Activated CD8-positive, alpha-beta memory T cell treated with anti-CD3 and anti-CD28 coated beads for 24 hours (primary cell): Measurements from ENCODE around the gene TMEM138.

Experiments
- DNase-seq: peaks from one replicate; pipeline ENCODE4 v3.0.0-alpha.2; 2020

The TMEM138 gene

DNA sequence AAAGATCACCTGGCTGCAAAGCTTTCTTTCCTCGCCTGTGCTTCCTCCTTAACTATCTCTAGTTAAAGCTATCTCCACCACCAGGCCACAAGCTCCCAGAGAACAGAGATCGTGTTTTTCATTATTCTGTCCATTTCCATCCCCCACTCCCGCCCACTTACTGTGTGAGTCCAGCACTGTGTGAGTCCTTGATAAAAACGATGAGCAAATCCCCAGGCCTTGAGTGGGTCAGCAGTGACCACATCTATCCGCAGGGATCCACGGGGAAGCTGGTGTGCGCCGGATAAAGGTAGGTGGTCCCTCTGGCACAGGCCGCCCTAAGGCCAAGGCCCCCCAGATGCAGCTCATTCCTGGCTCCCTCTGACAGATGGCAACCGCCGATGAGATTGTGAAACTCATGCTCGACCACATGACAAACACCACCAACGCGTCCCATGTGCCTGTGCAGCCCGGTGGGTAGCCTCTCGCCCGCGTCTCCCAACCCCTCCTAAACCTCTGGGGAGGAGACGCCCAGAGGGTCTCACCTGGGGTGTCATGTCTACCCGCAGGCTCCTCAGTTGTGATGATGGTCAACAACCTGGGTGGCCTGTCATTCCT, 19.9 kb upstream of the TMEM138 start:
- no peak for DNase-seq

DNA sequence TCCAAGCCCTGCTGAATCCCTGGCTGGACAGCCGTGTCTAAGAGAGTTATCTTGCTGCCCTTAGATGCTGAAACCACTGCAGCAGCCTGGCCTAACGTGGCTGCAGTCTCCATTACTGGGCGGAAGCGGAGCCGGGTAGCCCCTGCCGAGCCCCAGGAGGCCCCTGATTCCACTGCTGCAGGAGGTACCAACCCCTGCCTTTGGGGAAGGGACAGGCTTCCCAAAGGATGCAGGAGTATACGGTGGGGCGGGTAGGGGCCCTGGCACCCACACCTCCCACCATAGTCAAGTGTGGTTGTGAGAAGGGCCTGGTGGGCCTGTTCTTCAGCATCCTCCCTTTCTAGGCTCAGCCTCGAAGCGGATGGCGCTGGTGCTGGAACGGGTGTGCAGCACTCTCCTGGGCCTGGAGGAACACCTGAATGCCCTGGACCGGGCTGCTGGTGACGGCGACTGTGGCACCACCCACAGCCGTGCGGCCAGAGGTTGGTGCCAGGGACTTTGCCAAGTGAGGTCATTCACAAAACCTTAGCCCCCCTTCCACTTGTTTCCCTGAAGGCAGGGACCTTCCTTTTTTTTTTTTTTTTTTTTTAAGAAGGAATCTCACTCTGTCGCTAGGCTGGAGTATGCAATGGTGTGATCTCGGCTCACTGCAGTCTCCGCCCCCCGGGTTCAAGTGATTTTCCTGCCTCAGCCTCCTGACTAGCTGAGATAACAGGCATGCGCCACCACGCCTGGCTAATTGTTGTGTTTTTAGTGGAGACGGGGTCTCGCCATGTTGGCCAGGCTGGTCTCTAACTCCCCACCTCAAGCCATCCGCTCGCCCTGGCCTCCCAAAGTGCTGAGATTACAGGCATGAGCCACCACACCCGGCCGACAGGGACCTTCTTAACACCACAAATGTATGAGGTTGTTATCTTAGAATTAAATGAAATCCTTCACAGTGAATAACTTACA, 18.1 kb upstream of the TMEM138 start:
- no peak for DNase-seq

DNA sequence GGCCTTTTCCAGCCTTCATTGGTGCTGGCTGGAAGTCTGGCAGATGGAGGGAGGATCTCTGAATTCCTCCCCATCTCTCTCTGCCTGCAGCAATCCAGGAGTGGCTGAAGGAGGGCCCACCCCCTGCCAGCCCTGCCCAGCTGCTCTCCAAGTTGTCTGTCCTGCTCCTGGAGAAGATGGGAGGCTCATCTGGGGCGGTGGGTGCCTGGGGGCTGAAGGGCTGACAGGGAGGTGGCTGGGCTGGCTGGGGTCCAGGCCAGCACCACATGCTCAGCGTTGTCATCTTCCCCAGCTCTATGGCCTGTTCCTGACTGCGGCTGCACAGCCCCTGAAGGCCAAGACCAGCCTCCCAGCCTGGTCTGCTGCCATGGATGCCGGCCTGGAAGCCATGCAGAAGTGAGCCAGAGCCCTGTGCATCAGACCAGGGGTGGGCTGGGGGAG, 17.0 kb upstream of the TMEM138 start:
- DNase-seq = no peak

DNA sequence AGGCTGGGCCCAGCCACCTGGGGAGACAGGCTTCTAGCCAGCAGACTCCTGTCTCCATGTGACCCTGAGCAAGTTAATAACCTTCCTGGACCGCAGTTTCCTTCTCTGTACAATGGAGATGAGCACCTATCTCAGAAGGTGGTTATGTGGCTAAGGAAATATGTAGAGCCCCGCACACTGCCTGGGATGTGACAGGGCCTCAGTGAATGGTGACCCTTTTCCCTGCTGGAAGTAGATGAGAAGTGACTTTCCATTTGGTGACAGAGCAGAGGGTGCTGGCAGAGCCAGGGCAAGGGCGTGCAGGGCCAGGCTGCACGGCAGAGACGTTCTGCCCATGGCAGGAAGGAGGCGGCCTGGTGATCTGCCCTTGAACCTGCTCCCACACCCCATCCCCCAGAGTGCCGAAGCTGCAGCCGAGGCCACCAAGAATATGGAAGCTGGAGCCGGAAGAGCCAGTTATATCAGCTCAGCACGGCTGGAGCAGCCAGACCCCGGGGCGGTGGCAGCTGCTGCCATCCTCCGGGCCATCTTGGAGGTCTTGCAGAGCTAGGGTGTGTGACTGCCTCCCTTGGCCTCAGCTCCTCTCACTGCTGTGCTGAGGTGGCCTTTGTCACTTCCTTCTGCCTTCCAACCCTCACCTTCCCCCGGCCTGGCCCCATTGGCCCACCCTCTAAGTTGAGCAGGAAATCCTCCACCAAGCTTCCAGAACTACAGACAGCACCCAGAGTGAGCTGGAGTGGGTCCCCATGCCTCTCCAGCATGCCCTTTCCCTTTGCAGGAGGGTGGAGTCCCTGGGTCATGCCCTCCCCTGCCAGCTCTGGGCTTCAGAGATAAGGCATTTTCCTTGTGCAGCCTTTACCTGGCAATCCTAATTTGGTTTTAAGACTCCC, 16.0 kb upstream of the TMEM138 start:
- no peak for DNase-seq

DNA sequence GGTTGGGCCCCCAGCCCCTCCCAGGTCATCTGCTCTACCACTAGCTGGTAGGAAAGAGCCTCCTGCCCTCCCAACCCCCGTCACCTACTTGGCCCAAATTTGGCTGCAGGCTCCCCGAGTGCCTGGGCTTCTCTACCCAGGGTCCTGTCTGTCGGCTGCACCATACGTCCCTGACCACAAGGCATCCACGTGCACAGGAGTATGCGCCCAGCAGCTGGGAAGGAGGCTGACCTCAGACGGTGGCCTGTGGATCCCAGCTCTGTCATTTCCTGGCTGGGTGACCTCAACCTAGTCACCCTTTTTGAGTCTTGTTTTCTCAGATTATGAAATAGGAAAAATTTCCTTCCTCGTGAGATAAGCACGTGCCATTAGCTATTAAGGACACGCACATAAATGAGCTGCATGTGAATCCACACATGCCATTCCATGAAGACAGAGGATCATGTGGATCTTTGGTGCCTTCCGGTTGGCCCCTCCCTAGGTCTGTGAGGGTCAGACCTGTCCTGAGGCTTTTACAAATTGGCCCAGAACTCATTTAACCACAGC, 14.2 kb upstream of the TMEM138 start:
- DNase-seq = no peak

DNA sequence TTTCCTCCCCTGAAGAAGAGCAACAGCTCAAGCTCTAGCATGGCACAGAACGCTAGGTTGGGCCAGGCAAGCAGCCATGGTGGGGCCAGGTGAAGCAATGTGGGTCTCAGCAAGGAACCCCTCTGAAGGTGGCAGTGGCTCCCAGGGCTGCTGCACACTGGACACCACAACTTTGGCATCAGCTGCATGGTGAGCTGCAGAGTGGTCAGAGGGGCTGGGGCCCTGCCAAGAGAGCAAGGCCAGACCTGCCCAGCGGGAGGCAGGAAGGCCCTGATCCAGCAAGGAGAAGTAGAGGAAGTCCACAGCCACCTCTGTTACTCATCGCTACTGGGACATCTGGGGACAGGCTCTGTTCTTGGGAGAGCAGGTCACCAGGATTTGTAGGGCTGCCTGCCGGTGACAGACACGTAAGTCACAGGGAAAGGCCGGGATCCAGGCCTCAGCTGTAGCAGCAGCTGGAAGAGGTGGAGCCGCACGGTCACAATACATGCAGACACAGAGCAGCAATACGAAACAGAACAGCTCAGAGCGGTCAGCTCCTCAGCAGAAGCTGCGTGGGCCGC, 12.9 kb upstream of the TMEM138 start:
- no peak for DNase-seq

DNA sequence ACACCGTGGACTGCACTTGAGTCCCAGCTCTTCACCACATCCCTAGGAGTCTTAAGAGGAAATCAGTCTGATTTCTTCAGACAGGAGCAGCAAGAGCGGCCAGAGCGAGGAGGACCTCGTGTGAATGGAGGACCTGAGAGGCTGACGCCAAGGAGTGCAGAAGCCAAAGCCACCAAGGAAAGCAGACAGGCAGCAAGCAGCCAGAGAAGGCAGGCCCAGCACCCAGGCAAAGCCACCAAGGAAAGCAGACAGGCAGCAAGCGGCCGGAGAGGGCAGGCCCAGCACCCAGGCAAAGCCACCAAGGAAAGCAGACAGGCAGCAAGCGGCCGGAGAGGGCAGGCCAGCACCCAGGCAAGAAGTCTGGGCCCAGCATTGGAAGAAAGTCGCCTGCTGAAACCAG, 12.3 kb upstream of the TMEM138 start:
- no peak for DNase-seq

DNA sequence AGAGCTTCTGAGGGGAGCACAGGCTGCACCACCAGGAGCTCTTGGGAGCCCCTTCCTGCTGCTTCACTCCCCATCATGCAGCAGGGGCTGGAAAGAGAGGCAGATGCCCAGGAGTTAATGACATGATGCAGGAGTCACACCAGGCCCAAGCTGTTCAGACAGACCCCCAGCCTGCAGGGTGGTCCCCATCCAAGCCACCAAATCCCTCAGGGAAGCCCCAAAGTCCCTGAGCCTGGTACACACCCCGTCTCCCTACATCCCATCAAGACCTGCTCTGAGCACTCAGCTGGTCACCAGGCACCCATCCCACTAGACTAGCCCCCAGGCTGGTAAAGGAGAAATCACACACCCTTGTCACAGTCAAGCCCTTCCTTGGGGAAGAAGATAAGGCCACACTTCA, 11.8 kb upstream of the TMEM138 start:
- DNase-seq = no peak

DNA sequence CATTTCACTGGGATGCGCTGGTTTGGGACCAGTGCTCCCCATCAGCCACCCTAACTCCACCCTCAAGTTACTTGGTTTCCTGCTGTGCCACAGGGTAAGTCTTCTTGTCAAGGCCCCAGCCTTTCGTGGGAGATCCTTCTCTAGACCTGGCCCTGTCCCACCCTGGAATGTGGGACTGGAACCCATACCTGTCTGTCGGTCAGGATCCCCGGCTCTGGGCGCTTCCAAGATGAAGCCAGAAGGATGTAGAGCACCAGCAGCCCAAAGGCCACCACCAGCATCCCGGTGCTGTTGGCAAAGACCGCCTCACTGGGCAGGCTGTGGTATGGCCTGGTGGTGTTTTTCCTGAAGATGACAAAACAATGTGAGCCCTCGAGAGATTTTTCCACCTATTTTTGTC, 11.4 kb upstream of the TMEM138 start:
- no peak for DNase-seq

DNA sequence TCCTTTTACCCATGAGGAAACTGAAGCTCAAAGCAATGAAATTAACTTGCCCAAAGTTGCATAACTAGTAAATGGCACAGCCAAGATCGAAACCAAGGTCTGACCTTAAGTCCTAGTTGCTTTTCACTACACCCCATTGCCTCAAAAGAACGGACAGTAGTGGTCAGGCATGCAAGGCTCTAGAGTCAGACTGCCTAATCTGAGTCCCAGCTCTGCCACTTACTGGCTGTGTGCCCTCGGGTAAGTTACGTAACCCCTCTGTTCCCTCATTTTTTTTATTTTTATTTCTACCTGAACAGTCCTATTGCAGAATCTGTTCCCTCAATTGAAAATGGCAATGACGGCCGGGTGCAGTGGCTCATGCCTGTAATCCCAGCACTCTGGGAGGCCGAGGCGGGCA, 10.1 kb upstream of the TMEM138 start:
- no peak for DNase-seq

DNA sequence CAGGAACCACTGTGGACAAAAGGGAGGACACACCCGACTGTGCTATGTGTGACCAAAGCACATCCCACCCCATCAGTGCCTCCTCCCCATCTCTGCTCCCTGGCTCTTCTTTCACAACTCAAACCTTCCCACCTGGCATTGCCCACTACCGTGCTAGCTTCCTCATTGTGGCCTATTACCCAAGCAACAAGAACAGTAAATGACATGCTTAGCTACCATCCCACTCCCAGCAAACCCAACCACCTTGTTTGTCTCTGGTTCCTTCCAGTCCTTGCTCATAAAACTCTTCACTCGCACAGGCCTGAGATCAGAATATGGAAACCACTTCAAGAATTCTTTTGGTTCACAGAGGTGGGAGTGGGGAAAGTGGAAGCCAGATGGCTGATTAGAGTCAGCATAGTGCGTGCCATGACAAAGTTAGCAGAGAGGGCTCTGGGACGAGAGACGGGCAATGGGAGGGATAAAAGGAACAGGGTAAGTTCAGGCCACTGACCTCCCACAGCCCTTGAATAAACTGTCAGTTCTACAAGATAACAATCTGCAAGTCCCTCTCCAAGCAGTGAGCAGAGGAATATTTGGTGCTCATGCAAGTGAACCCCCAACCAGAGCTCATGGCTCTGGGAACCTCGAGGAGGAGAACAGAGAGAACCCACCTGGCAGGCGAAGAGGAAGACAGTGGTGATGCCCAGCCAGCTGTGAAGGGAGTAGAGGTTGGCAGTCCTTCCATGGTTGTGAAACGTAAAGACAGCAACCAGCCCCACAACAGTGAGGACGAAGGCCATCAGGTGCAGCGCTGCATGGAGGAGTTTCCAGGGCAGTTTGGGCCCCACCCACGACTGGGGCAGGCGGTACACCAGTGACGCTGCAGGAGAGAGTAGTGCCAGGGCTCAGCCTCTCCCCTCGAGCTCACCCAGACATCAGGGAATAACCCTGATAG, 8.8 kb upstream of the TMEM138 start:
- DNase-seq = no peak

DNA sequence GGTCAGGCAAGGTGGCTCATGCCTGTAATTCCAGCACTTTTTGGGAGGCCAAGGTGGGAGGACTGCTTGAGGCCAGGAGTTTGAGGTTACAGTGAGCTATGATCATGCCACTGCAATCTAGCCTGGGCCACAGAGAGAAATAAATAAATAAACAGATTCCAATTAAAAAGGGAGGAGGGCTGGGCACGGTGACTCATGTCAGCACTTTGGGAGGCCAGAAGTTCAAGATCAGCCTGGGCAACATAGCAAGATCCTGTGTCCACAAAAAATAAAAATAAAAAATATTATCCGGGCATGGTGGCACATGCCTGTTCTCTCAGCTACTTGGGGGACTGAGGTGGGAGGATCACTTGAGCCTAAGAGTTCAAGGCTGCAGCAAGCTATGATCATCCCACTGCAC, 8.0 kb upstream of the TMEM138 start:
- no peak for DNase-seq

DNA sequence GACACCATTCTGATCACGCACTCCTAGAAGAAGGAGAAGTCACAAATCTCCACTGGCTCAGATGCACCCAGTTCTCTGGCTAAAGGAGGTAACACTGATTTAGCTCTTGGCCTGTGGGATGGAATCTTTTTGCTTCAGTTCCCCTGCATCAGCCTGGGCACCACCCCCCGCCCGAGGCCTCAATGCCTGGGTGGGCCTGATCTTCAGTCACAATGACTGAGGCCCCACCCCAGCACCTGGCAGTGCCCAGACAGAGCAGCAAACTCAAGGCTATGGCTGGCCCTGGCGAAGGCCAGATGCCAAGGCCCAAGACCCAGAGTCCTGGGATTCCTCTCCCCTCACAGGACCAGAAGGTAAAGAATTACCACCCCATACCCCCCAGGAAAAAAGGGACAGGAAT, 5.5 kb upstream of the TMEM138 start:
- DNase-seq = no peak

DNA sequence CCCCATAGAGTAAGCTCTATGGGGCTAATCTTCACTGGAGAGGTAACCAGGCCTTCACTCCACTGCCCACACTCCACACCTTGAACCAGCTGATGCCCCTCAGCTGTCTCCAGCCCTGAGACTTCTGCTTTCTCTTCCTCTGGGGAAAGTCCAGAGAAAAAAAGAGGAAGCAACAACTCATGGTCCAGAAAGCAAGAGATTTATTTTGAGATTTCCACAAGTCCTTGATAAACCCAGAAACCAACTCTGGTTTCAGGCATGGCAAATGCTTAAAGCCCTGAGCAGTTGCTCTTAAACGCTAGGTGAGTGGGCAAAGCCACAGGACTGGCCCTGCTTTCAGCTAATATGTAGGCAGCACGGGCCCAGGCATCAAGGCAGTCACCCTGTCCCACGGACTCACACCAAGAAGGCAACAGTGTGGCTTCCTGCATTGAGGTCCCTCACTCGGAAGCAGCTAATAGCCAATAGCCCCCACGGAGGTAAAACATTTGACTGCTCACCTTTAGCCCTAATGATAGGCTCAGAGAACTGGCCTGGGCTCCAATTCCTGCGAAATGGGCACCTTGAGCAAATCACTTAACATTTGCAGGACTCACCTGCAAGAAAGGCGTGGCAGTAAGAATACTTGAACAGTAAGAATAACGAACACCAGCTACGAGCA, 4.8 kb upstream of the TMEM138 start:
- no peak for DNase-seq

DNA sequence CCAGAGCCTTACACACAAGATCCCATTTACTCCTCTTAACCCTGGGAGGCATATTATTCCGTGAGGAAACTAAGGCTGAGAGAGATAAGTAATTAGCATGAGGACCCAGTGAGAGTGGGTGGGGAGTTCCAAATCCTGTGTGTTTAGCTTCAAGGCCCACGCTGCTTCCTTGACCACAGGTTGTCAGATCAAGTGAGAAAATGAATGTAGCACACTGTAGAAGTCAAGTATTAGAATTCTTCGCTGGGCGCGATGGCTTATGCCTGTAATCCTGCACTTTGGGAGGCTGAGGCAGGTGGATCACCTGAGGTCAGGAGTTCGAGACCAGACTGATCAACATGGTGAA, 4.3 kb upstream of the TMEM138 start:
- DNase-seq = no peak

DNA sequence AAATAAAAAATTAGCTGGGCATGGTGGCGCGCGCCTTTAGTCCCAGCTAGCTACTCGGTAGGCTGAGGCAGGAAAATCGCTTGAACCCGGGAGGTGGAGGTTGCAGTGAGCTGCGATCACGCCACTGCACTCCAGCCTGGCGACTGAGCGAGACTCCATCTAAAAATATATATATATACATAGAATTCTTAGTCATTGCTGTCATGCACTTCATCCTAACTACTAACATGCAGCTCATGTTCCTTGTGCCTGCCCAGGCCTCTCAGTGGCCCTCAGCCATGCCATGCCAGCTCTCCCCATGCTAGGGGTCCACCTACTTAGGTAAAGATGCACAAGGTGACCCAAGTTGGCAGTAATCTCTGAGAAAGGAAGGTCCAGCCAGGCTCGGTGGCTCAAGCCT, 3.6 kb upstream of the TMEM138 start:
- DNase-seq = no peak

DNA sequence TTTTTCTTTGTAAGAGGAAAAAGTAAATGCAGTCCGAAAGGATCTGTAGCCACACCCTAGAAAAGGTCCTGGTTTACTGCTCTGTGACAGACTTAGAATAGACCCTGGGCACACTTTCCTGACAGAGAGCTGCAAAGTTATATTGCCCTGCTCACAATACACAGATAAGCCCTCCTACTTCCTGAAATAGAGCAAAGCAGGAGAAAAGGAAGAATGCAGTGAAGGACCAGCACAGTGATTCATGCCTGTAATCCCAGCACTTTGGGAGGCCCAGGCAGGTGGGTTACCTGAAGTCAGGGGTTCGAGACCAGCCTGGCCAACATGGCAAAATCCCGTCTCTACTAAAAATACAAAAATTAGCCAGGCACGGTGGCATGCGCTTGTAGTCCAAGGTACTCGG, 2.7 kb upstream of the TMEM138 start:
- DNase-seq = no peak

DNA sequence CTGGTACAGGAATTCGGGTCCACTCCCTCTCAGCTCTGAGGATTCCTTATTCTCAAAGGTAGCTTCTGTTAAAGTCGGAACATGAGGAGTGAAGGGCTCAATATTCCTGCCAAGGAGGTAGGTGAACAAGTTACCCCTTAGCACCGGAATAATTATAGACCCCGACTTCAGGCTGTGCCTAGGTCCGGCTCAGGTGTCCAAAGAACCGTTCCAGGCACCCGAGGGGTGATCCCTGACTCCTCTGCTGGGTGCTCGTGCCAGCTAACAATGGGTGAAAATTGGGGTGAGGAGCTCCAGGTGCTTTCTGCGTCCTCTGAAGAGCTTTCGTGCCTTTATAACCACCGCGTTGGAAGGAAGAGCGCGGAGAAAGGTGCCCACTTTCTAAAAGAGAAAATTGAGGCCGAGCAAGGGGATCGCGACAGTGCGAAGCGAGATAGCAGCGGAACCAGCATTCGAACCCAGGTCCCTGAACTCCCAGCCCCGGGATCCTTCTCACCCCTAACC, 885 bp upstream of the TMEM138 start:
- no peak for DNase-seq

DNA sequence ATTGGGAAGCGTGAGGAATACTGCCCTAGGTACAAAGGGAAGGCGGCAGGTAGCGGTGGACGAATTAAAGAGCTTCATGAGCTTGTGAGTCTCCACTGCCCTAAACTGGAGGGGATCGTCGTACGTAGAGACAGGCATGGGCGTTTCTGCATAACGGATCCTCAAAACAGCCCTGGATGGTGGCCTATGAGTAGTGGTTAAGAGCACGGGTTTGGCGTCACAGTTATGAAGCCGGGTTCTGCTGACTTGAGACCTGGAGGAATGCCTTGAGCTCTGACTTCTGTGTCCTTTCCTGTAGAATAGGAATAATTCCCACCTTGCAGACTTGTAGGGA, 335 bp downstream of the TMEM138 start:
- no peak for DNase-seq

DNA sequence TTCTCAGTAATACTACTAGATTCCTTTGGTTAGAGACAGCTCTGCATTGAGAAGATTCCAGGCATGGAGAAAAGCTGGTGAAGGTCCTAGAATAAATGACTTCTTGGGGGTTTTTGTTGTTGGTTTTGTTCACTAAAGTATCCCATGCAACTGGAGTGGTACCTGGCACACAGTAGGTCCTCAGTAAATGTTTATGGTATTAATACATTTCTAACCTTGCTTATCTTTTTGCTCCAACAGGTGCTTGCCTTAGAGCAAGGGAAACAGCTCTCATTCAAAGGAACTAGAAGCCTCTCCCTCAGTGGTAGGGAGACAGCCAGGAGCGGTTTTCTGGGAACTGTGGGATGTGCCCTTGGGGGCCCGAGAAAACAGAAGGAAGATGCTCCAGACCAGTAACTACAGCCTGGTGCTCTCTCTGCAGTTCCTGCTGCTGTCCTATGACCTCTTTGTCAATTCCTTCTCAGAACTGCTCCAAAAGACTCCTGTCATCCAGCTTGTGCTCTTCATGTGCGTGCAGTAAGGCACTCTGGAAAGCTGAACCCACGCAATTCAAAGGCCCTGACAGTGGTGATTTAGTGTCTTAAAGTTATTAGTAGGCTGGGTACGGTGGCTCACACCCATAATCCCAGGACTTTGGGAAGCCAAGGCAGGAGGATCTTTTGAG, 2.0 kb downstream of the TMEM138 start:
- no peak for DNase-seq

DNA sequence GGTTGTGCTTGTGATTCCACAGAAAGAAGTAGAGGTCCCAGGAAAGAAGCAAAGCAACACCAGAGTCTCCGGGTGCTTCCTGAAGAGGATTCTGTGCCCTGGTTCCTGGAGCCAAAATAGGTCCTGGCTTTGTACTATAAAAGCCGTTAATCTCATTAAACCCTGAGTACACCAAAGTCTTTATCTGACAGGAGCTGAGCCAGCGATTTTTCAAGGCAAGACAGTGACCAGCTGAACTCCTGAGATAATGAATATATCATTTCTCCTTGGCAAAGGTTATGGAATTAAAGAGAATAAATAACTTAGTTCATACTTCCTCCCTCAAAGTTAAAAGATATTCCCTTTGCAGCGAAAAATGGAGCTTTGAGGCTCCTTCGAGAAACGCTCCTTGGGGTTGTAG, 5.2 kb downstream of the TMEM138 start:
- DNase-seq = no peak
